HEK293T (cell line): Measurements from ENCODE around the gene SLC15A1.

Experiments used
- CTCF ChIA-PET: fragments of 350-600 bp; formaldehyde crosslinking; extraction: SDS; loops from one replicate; lab custom pipeline; 2021; ENCODE audit warnings: antibody characterized with exemption, inconsistent platforms; lab: Yijun Ruan, JAX
- POLR2A ChIA-PET: fragments of 350-600 bp; formaldehyde crosslinking; extraction: SDS; loops from one replicate; lab custom pipeline; 2020; ENCODE audit warnings: antibody characterized with exemption, inconsistent platforms; lab: Yijun Ruan, JAX
- DNase-seq: peaks from one replicate; pipeline ENCODE4 v3.0.0; 2012; ENCODE audit warnings: mixed read lengths; ENCODE audit errors: extremely low spot score
- ARNT ChIP-seq: fragments of 450-650 bp; IDR thresholded peaks from 2 replicates; pipeline ENCODE4 v1.6.1; 2017; ENCODE audit warnings: mild to moderate bottlenecking
- BHLHE40 ChIP-seq: fragments of 450-650 bp; IDR thresholded peaks from 2 replicates; pipeline ENCODE4 v1.6.1; 2016; ENCODE audit warnings: mild to moderate bottlenecking, moderate library complexity, borderline replicate concordance
- CTBP1 ChIP-seq: fragments of 450-650 bp; IDR thresholded peaks from 2 replicates; pipeline ENCODE4 v1.6.1; 2016; ENCODE audit warnings: borderline replicate concordance
- ELF4 ChIP-seq: fragments of 450-650 bp; IDR thresholded peaks from 2 replicates; pipeline ENCODE4 v1.6.1; 2017; ENCODE audit warnings: antibody characterized with exemption
- FOXA1 ChIP-seq: fragments of 450-650 bp; IDR thresholded peaks from 2 replicates; pipeline ENCODE4 v1.6.1; 2016; ENCODE audit warnings: mild to moderate bottlenecking
- FOXK2 ChIP-seq: fragments of 450-650 bp; IDR thresholded peaks from 2 replicates; pipeline ENCODE4 v1.6.1; 2016; ENCODE audit warnings: mild to moderate bottlenecking
- FOXM1 ChIP-seq: fragments of 450-650 bp; IDR thresholded peaks from 2 replicates; pipeline ENCODE4 v1.6.1; 2017; ENCODE audit warnings: mild to moderate bottlenecking, borderline replicate concordance
- HDGF ChIP-seq: fragments of 450-650 bp; IDR thresholded peaks from 2 replicates; pipeline ENCODE4 v1.6.1; 2017; ENCODE audit warnings: antibody characterized with exemption, borderline replicate concordance
- L3MBTL2 ChIP-seq: fragments of 450-650 bp; conservative IDR thresholded peaks from 2 replicates; pipeline ENCODE4 v1.6.1; 2016; ENCODE audit warnings: mild to moderate bottlenecking
- LEF1 ChIP-seq: fragments of 450-650 bp; IDR thresholded peaks from 2 replicates; pipeline ENCODE4 v1.6.1; 2017; ENCODE audit warnings: mild to moderate bottlenecking, borderline replicate concordance
- NFRKB ChIP-seq: fragments of 450-650 bp; IDR thresholded peaks from 2 replicates; pipeline ENCODE4 v1.6.1; 2016; ENCODE audit warnings: mild to moderate bottlenecking, moderate library complexity
- SP1 ChIP-seq: fragments of 450-650 bp; IDR thresholded peaks from 2 replicates; pipeline ENCODE4 v1.6.1; 2017
- SUZ12 ChIP-seq: fragments of 450-650 bp; IDR thresholded peaks from 2 replicates; pipeline ENCODE4 v1.6.1; 2016; ENCODE audit warnings: mild to moderate bottlenecking
- TARDBP ChIP-seq: fragments of 450-650 bp; IDR thresholded peaks from 2 replicates; pipeline ENCODE4 v1.6.1; 2016
- ZNF384 ChIP-seq: fragments of 450-650 bp; IDR thresholded peaks from 2 replicates; pipeline ENCODE4 v1.6.1; 2016
- TF ChIP-seq, protein P1 (sequence below): fragments of 450-650 bp; IDR thresholded peaks from 2 replicates; pipeline ENCODE4 v1.6.1; 2016

The SLC15A1 gene

DNA sequence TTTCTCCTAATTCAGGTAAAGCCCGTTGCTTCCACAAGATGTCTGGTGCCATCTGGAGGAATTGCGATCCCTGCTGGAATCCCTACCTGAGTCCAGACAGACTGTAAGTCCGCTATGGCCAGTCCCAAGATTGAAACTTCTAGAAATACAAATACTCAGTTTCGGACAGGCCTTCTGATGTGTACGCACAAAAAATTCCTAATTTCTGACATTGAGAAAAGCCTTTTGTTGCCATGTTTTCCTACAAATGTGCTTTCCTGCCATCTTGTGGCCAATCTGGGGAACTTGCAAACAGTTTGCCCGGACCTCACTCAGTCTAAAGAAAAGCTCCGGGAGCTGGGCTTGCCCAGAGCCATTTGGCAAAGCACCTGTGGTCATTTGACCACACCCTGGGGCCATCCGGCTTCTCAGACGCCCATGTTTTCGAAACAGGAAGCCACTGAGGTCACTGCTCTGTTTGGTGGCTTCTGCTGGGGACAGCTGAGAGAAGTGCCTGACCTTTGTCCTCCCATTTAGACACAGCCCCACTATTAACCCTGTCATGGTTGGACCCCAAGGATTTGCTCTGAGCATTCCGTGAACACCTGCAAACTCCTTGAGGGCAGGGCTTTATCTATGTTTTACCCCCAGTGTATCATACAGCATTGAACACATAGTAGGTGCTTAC lies 79.4 kb downstream of the SLC15A1 start:
- POLR2A ChIA-PET: no interaction called here
- CTCF ChIA-PET: interaction anchor here (0.5 to 2.3 kb wide), 7 partner anchors 10 to 264 kb away, joined by 3 to 6 read pairs (median 4); no protein-coding TSS in a partner anchor
- DNase-seq: peak; percentile 74
- no peak for TF ChIP-seq FOXK2
- no peak for TF ChIP-seq FOXA1
- no peak for TF ChIP-seq SP1
- no peak for TF ChIP-seq HDGF
- no peak for TF ChIP-seq L3MBTL2

DNA sequence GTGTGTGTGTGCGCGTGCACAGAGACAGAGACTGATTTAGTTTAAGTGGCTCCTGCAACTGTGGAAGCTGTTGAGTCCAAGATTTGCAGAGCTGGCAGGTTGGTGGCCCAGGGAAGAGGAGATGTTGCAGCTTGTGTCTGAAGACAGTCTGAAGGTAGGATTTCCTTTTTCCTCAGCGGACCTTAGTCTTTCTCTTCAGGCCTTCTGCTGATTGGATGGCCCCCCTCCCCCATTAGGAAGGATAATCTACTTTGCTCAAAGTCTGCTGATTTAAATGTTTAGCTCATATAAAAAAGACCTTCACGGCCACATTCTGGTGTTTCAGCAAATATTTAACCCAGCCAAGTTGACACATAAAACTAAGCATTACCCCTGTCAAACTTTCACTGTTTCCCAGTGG lies 84.3 kb downstream of the SLC15A1 start:
- no peak for DNase-seq
- ChIA-PET POLR2A (no interaction called here), CTCF (no interaction called here)
- TF ChIP-seq ELF4: no peak

DNA sequence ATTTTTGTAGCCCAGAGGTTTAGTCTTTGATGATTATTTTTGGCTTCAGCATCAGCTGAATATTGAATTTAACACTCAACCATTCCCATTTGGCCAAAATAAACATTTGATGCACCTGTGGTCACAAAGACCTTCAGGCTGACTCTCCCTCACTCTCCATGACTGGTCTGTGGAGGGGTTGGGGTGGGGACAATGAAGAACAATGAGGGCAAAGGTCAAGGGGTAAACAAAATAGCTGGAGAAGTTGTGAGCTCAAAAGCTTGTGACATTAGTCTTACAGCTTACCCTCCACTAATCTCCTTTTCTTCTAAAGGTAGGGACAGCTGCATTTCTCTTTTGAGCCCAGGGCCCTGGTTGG lies 86.9 kb downstream of the SLC15A1 start:
- TF ChIP-seq L3MBTL2: no peak
- TF ChIP-seq SP1: no peak
- no peak for TF ChIP-seq ELF4
- TF ChIP-seq BHLHE40: no peak
- no peak for TF ChIP-seq TARDBP
- no peak for TF ChIP-seq LEF1
- TF ChIP-seq FOXA1: no peak
- no peak for TF ChIP-seq FOXM1
- no peak for TF ChIP-seq ZNF384
- TF ChIP-seq FOXK2: no peak
- TF ChIP-seq ARNT: no peak
- no peak for TF ChIP-seq NFRKB
- no peak for TF ChIP-seq SUZ12
- TF ChIP-seq CTBP1: no peak
- DNase-seq: no peak
- ChIA-PET POLR2A (interaction anchor here (1.0 kb wide), 1 partner anchor 14 kb away, joined by 3 read pairs; no protein-coding TSS in a partner anchor), CTCF (interaction anchor here (0.9 kb wide), 1 partner anchor 12 kb away, joined by 5 read pairs; no protein-coding TSS in a partner anchor)

DNA sequence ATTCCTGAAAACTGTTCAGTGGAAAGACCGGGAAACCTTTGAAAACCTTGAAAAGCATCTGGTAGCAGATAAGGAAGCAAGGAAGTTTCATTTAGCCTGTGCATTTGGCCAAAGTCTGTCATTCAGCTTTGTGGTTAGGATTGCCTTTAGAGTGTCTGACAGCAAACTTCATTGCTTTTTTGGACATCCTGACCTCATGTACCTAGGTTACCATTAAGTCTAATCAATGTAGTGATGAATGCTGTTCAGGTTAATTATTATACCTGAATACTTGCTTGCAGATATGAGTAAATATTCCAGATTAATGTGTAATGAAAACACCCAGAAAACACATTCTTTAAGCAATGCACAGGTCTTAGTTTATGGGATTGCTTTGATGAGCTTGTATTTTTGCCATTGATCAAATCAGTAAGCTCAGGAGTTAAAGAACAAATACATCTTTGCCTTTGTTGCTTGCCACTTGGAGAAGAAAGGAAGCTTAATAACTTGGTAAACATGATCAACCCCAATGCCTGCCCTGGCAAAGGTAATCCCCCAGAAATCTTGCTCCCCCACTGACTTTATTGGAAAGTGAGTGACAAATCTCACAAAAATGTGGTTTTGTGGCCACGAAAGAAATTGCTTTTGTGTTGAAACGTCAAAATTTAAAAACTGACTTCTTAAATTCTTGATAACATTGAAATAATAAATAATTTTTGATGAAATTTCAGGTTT lies 87.4 kb downstream of the SLC15A1 start:
- TF ChIP-seq FOXA1: no peak
- TF ChIP-seq BHLHE40: no peak
- TF ChIP-seq ARNT: no peak
- TF ChIP-seq, protein P1, sequence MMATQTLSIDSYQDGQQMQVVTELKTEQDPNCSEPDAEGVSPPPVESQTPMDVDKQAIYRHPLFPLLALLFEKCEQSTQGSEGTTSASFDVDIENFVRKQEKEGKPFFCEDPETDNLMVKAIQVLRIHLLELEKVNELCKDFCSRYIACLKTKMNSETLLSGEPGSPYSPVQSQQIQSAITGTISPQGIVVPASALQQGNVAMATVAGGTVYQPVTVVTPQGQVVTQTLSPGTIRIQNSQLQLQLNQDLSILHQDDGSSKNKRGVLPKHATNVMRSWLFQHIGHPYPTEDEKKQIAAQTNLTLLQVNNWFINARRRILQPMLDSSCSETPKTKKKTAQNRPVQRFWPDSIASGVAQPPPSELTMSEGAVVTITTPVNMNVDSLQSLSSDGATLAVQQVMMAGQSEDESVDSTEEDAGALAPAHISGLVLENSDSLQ: no peak
- TF ChIP-seq CTBP1: no peak
- TF ChIP-seq NFRKB: no peak
- no peak for TF ChIP-seq FOXM1
- TF ChIP-seq L3MBTL2: no peak
- TF ChIP-seq FOXK2: no peak
- TF ChIP-seq ZNF384: no peak
- no peak for TF ChIP-seq HDGF
- TF ChIP-seq ELF4: no peak
- no peak for TF ChIP-seq SUZ12
- TF ChIP-seq TARDBP: no peak
- TF ChIP-seq LEF1: no peak
- TF ChIP-seq SP1: no peak
- POLR2A ChIA-PET: interaction anchor here (1.0 kb wide), 1 partner anchor 15 kb away, joined by 3 read pairs; no protein-coding TSS in a partner anchor

DNA sequence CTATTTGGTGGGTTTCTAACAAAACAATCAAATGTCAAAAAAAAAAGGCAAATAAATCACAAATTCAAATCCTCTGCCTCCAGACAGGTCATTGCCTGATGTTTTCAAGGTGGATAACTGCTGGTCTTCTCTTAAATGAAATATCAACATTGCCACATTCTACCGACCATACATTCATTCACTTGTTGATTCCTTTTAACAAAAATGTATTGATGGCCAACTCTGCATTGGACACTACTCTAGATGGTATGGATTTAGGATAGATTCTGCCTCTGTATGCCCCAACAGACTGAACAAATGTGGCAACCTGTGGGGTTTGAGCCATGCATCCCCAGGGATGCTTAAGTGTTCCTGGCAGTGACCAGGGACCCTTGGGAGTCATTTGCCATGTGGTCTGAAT lies 88.0 kb downstream of the SLC15A1 start:
- ChIA-PET POLR2A (no interaction called here), CTCF (no interaction called here)
- DNase-seq: no peak
- no peak for TF ChIP-seq CTBP1
- TF ChIP-seq FOXA1: no peak
- TF ChIP-seq ELF4: no peak
- TF ChIP-seq FOXM1: no peak

More for the DNA sequence above, 87.4 kb downstream of the SLC15A1 start:
- CTCF ChIA-PET: interaction anchor here (0.9 kb wide), 1 partner anchor 12 kb away, joined by 5 read pairs; no protein-coding TSS in a partner anchor
- DNase-seq: no peak

DNA sequence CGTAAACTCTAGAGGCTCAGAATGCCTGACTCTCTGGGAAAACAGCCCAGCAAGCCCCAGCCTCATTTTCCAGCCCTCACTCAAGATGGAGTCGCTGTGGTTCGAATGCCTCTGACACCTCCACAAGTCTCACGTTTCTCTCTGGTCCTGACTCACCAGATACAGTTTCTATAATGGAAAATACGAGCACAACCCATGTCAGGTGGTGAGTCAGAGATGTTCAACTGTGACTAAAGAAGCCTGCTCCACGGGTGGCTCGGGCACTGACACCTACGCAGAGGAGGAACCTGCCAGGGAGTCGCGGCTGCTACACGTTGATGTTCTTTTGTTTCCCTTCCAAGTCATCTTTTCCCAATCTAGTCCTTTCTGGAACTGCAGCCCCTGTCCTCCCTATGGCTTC lies 88.4 kb downstream of the SLC15A1 start:
- ChIA-PET CTCF (no interaction called here), POLR2A (no interaction called here)
- no peak for DNase-seq
- TF ChIP-seq NFRKB (no peak), ARNT (no peak), L3MBTL2 (no peak), ZNF384 (no peak), SP1 (no peak), BHLHE40 (no peak), SUZ12 (no peak), FOXM1 (no peak), FOXA1 (no peak), TARDBP (no peak), HDGF (no peak), CTBP1 (no peak), ELF4 (no peak), FOXK2 (no peak), LEF1 (no peak)
- TF ChIP-seq, protein P1: no peak
